ENCODE results near the gene ACVR2B.

Gene ACVR2B

GRCh38 chr3:38458796-38459498, 5.3 kb downstream of the ACVR2B start:
- DNase-seq (ENCODE audit: low read depth, low spot score), result no peak

GRCh38 chr3:38459499-38460048, 5.9 kb downstream of the ACVR2B start:
- no peak for DNase-seq (ENCODE audit: low read depth, low spot score)

GRCh38 chr3:38460377-38461270, 6.9 kb downstream of the ACVR2B start:
- no peak for DNase-seq (ENCODE audit: low read depth, low spot score)

GRCh38 chr3:38465588-38466154, 12.0 kb downstream of the ACVR2B start:
- DNase-seq (ENCODE audit: low read depth, low spot score), result no peak

GRCh38 chr3:38468765-38469164, 15.1 kb downstream of the ACVR2B start:
- no peak for DNase-seq (ENCODE audit: low read depth, low spot score)

- DNase-seq (ENCODE audit: low read depth, low spot score), result no peak
Observed at GRCh38 chr3:38469852-38470251, 16.2 kb downstream of the ACVR2B start.

- DNase-seq (ENCODE audit: low read depth, low spot score), result no peak
Observed at GRCh38 chr3:38471260-38471857, 17.7 kb downstream of the ACVR2B start.

- DNase-seq (ENCODE audit: low read depth, low spot score), result no peak
Observed at GRCh38 chr3:38472342-38472741, 18.7 kb downstream of the ACVR2B start.

GRCh38 chr3:38473229-38473628, 19.5 kb downstream of the ACVR2B start:
- no peak for DNase-seq (ENCODE audit: low read depth, low spot score)

- no peak for DNase-seq (ENCODE audit: low read depth, low spot score)
Observed at GRCh38 chr3:38474928-38475605, 21.4 kb downstream of the ACVR2B start.

GRCh38 chr3:38475716-38476115, 22.0 kb downstream of the ACVR2B start:
- DNase-seq (ENCODE audit: low read depth, low spot score), result no peak

- no peak for DNase-seq (ENCODE audit: low read depth, low spot score)
Observed at GRCh38 chr3:38476157-38476756, 22.6 kb downstream of the ACVR2B start.

GRCh38 chr3:38477057-38477820, 23.5 kb downstream of the ACVR2B start:
- DNase-seq (ENCODE audit: low read depth, low spot score), result no peak

- DNase-seq (ENCODE audit: low read depth, low spot score), result no peak
Observed at GRCh38 chr3:38477839-38478450, 24.3 kb downstream of the ACVR2B start.

GRCh38 chr3:38478901-38479300, 25.2 kb downstream of the ACVR2B start:
- no peak for DNase-seq (ENCODE audit: low read depth, low spot score)

GRCh38 chr3:38479431-38480092, 25.9 kb downstream of the ACVR2B start:
- DNase-seq (ENCODE audit: low read depth, low spot score), result no peak

- DNase-seq (ENCODE audit: low read depth, low spot score), result no peak
Observed at GRCh38 chr3:38480093-38480445, 26.4 kb downstream of the ACVR2B start.

GRCh38 chr3:38480930-38481329, 27.2 kb downstream of the ACVR2B start:
- no peak for DNase-seq (ENCODE audit: low read depth, low spot score)

GRCh38 chr3:38482951-38483350, 29.3 kb downstream of the ACVR2B start:
- no peak for DNase-seq (ENCODE audit: low read depth, low spot score)

Measured in brain pericyte (primary cell).